Measurements from ENCODE around the gene KCND2. TPM values are rescaled to one million over a fixed set of nuclear protein-coding genes. Genes with fewer than 3 reads are reported as not detected.

KCND2 gene
- total RNA-seq, 1 experiment from 2014 or later, result not detected

- no peaks in the 10 kb centered on the region for H3K27me3 ChIP-seq (ENCODE audit: low read length)
- no peaks in the 10 kb centered on the region for H4K20me1 ChIP-seq (ENCODE audit: insufficient read depth, low read depth, low read length)
- no peak overlapping the region for H3K27ac ChIP-seq (ENCODE audit: low read length)
- peaks cover 28% of the 10 kb centered on the region for H3K9me3 ChIP-seq (ENCODE audit: low read length)
- no peak for DNase-seq
- no peak overlapping the region for H3K4me2 ChIP-seq (ENCODE audit: low read depth, low read length, poor library complexity, severe bottlenecking)
- no peaks in the 10 kb centered on the region for H3K9me2 ChIP-seq (replicated peaks; ENCODE audit: insufficient read depth, low read length)
- no peaks in the 10 kb centered on the region for H3K4me1 ChIP-seq (ENCODE audit: low read length)
- H3K36me3 ChIP-seq (ENCODE audit: insufficient read depth, low read length), result no peaks in the 10 kb centered on the region
- no peak overlapping the region for H3K9ac ChIP-seq (ENCODE audit: low read length)
- no peak overlapping the region for H3K4me3 ChIP-seq (ENCODE audit: low read length)
- no peak overlapping the region for H2AFZ ChIP-seq (ENCODE audit: low read length)
- H3K79me2 ChIP-seq (ENCODE audit: low read length), result no peaks in the 10 kb centered on the region
Observed at GRCh38 chr7:120256344-120257070, 16.5 kb upstream of the KCND2 start.

GRCh38 chr7:120259386-120259785 lies 13.6 kb upstream of the KCND2 start:
- no peaks in the 10 kb centered on the region for H3K4me1 ChIP-seq (ENCODE audit: low read length)
- no peaks in the 10 kb centered on the region for H3K27me3 ChIP-seq (ENCODE audit: low read length)
- no peak overlapping the region for H3K9ac ChIP-seq (ENCODE audit: low read length)
- no peaks in the 10 kb centered on the region for H3K9me2 ChIP-seq (replicated peaks; ENCODE audit: insufficient read depth, low read length)
- H3K4me3 ChIP-seq (ENCODE audit: low read length), result no peak overlapping the region
- DNase-seq, result no peak
- no peak overlapping the region for H3K27ac ChIP-seq (ENCODE audit: low read length)
- H3K79me2 ChIP-seq (ENCODE audit: low read length), result no peaks in the 10 kb centered on the region
- no peak overlapping the region for H3K4me2 ChIP-seq (ENCODE audit: low read depth, low read length, poor library complexity, severe bottlenecking)
- H3K9me3 ChIP-seq (ENCODE audit: low read length), result peaks cover 18% of the 10 kb centered on the region
- no peaks in the 10 kb centered on the region for H4K20me1 ChIP-seq (ENCODE audit: insufficient read depth, low read depth, low read length)
- no peaks in the 10 kb centered on the region for H3K36me3 ChIP-seq (ENCODE audit: insufficient read depth, low read length)
- no peak overlapping the region for H2AFZ ChIP-seq (ENCODE audit: low read length)

GRCh38 chr7:120260111-120260510 lies 12.9 kb upstream of the KCND2 start:
- DNase-seq, result no peak
- H3K9ac ChIP-seq (ENCODE audit: low read length), result no peak overlapping the region
- no peak overlapping the region for H3K27ac ChIP-seq (ENCODE audit: low read length)
- H3K4me3 ChIP-seq (ENCODE audit: low read length), result no peak overlapping the region
- no peaks in the 10 kb centered on the region for H3K9me2 ChIP-seq (replicated peaks; ENCODE audit: insufficient read depth, low read length)
- H3K4me2 ChIP-seq (ENCODE audit: low read depth, low read length, poor library complexity, severe bottlenecking), result no peak overlapping the region
- H3K27me3 ChIP-seq (ENCODE audit: low read length), result no peaks in the 10 kb centered on the region
- no peaks in the 10 kb centered on the region for H3K36me3 ChIP-seq (ENCODE audit: insufficient read depth, low read length)
- no peaks in the 10 kb centered on the region for H4K20me1 ChIP-seq (ENCODE audit: insufficient read depth, low read depth, low read length)
- no peaks in the 10 kb centered on the region for H3K79me2 ChIP-seq (ENCODE audit: low read length)
- H3K9me3 ChIP-seq (ENCODE audit: low read length), result peaks cover 19% of the 10 kb centered on the region
- H3K4me1 ChIP-seq (ENCODE audit: low read length), result no peaks in the 10 kb centered on the region
- no peak overlapping the region for H2AFZ ChIP-seq (ENCODE audit: low read length)

GRCh38 chr7:120272261-120272660 lies 714 bp upstream of the KCND2 start:
- H3K27me3 ChIP-seq (ENCODE audit: low read length), result no peaks in the 10 kb centered on the region
- H2AFZ ChIP-seq (ENCODE audit: low read length), result no peak overlapping the region
- H3K4me1 ChIP-seq (ENCODE audit: low read length), result no peaks in the 10 kb centered on the region
- H3K4me2 ChIP-seq (ENCODE audit: low read depth, low read length, poor library complexity, severe bottlenecking), result no peak overlapping the region
- no peak overlapping the region for H3K4me3 ChIP-seq (ENCODE audit: low read length)
- no peaks in the 10 kb centered on the region for H3K9me2 ChIP-seq (replicated peaks; ENCODE audit: insufficient read depth, low read length)
- H3K9me3 ChIP-seq (ENCODE audit: low read length), result peaks cover 8% of the 10 kb centered on the region
- no peaks in the 10 kb centered on the region for H3K36me3 ChIP-seq (ENCODE audit: insufficient read depth, low read length)
- no peaks in the 10 kb centered on the region for H3K79me2 ChIP-seq (ENCODE audit: low read length)
- peak; percentile 41 for DNase-seq
- no peak overlapping the region for H3K9ac ChIP-seq (ENCODE audit: low read length)
- no peaks in the 10 kb centered on the region for H4K20me1 ChIP-seq (ENCODE audit: insufficient read depth, low read depth, low read length)
- H3K27ac ChIP-seq (ENCODE audit: low read length), result no peak overlapping the region

- Histone ChIP-seq H3K9ac (ENCODE audit: low read length) (no peak overlapping the region), H3K36me3 (ENCODE audit: insufficient read depth, low read length) (no peaks in the 10 kb centered on the region), H3K9me2 (replicated peaks; ENCODE audit: insufficient read depth, low read length) (no peaks in the 10 kb centered on the region), H4K20me1 (ENCODE audit: insufficient read depth, low read depth, low read length) (no peaks in the 10 kb centered on the region), H2AFZ (ENCODE audit: low read length) (no peak overlapping the region), H3K79me2 (ENCODE audit: low read length) (no peaks in the 10 kb centered on the region), H3K27ac (ENCODE audit: low read length) (no peak overlapping the region), H3K27me3 (ENCODE audit: low read length) (no peaks in the 10 kb centered on the region), H3K4me3 (ENCODE audit: low read length) (no peak overlapping the region), H3K9me3 (ENCODE audit: low read length) (peaks cover 8% of the 10 kb centered on the region), H3K4me2 (ENCODE audit: low read depth, low read length, poor library complexity, severe bottlenecking) (no peak overlapping the region), H3K4me1 (ENCODE audit: low read length) (no peaks in the 10 kb centered on the region)
- no peak for DNase-seq
Observed at GRCh38 chr7:120273476-120273975, 551 bp downstream of the KCND2 start.

- Histone ChIP-seq H4K20me1 (ENCODE audit: insufficient read depth, low read depth, low read length) (no peaks in the 10 kb centered on the region), H3K9me3 (ENCODE audit: low read length) (peaks cover 8% of the 10 kb centered on the region), H3K9ac (ENCODE audit: low read length) (no peak overlapping the region), H3K4me3 (ENCODE audit: low read length) (no peak overlapping the region), H3K79me2 (ENCODE audit: low read length) (no peaks in the 10 kb centered on the region), H2AFZ (ENCODE audit: low read length) (no peak overlapping the region), H3K9me2 (replicated peaks; ENCODE audit: insufficient read depth, low read length) (0 out of 2 replicates have a peak, but pooled peaks cover 3% of the 10 kb centered on the region), H3K36me3 (ENCODE audit: insufficient read depth, low read length) (no peaks in the 10 kb centered on the region), H3K27ac (ENCODE audit: low read length) (no peak overlapping the region), H3K4me2 (ENCODE audit: low read depth, low read length, poor library complexity, severe bottlenecking) (no peak overlapping the region), H3K4me1 (ENCODE audit: low read length) (no peaks in the 10 kb centered on the region), H3K27me3 (ENCODE audit: low read length) (no peaks in the 10 kb centered on the region)
- no peak for DNase-seq
Observed at GRCh38 chr7:120274482-120274881, 1.5 kb downstream of the KCND2 start.

GRCh38 chr7:120274899-120275298 lies 1.9 kb downstream of the KCND2 start:
- Histone ChIP-seq H3K9me2 (replicated peaks; ENCODE audit: insufficient read depth, low read length) (0 out of 2 replicates have a peak, but pooled peaks cover 3% of the 10 kb centered on the region), H3K27me3 (ENCODE audit: low read length) (no peaks in the 10 kb centered on the region), H3K36me3 (ENCODE audit: insufficient read depth, low read length) (no peaks in the 10 kb centered on the region), H3K4me1 (ENCODE audit: low read length) (no peaks in the 10 kb centered on the region), H3K4me2 (ENCODE audit: low read depth, low read length, poor library complexity, severe bottlenecking) (no peak overlapping the region), H3K9me3 (ENCODE audit: low read length) (peaks cover 8% of the 10 kb centered on the region), H2AFZ (ENCODE audit: low read length) (no peak overlapping the region), H3K9ac (ENCODE audit: low read length) (no peak overlapping the region), H4K20me1 (ENCODE audit: insufficient read depth, low read depth, low read length) (no peaks in the 10 kb centered on the region), H3K79me2 (ENCODE audit: low read length) (no peaks in the 10 kb centered on the region), H3K4me3 (ENCODE audit: low read length) (no peak overlapping the region), H3K27ac (ENCODE audit: low read length) (no peak overlapping the region)
- no peak for DNase-seq

- Histone ChIP-seq H3K9ac (ENCODE audit: low read length) (no peak overlapping the region), H3K36me3 (ENCODE audit: insufficient read depth, low read length) (no peaks in the 10 kb centered on the region), H3K27me3 (ENCODE audit: low read length) (no peaks in the 10 kb centered on the region), H3K27ac (ENCODE audit: low read length) (no peak overlapping the region), H3K79me2 (ENCODE audit: low read length) (no peaks in the 10 kb centered on the region), H3K4me2 (ENCODE audit: low read depth, low read length, poor library complexity, severe bottlenecking) (no peak overlapping the region), H2AFZ (ENCODE audit: low read length) (no peak overlapping the region), H4K20me1 (ENCODE audit: insufficient read depth, low read depth, low read length) (no peaks in the 10 kb centered on the region), H3K4me3 (ENCODE audit: low read length) (no peak overlapping the region), H3K9me2 (replicated peaks; ENCODE audit: insufficient read depth, low read length) (0 out of 2 replicates have a peak, but pooled peaks cover 3% of the 10 kb centered on the region), H3K4me1 (ENCODE audit: low read length) (no peaks in the 10 kb centered on the region), H3K9me3 (ENCODE audit: low read length) (peaks cover 8% of the 10 kb centered on the region)
- no peak for DNase-seq
Observed at GRCh38 chr7:120276720-120277119, 3.7 kb downstream of the KCND2 start.
